WTC11 (cell line): ENCODE results near the gene PCGF3. TPM values are rescaled to one million over a fixed set of nuclear protein-coding genes. Genes with fewer than 3 reads are reported as not detected.

ENCODE experiments used
- ATAC-seq: fragments of 200-7000 bp; cut with Tn5 transposase; 2 replicates; pipeline ENCODE4 v1.10.0; 2021; ENCODE audit warnings: mild to moderate bottlenecking, moderate library complexity
- CTCF ChIA-PET: fragments of 300-600 bp; sonication (Branson Sonifier 250); formaldehyde crosslinking; loops from one replicate; lab custom pipeline; 2021; ENCODE audit warnings: antibody characterized with exemption; lab: Charles Lee
- POLR2A ChIA-PET: fragments of 350-600 bp; sonication (Branson Sonifier 250); formaldehyde crosslinking; loops from one replicate; lab custom pipeline; 2021; ENCODE audit warnings: antibody characterized with exemption; lab: Charles Lee
- DNase-seq: peaks from one replicate; pipeline ENCODE4 v3.0.0; 2021; ENCODE audit warnings: low spot score
- H3K27ac Mint-ChIP-seq: 2 replicates; pipeline ENCODE4 v1.8.0; 2021; ENCODE audit warnings: mixed read lengths
- H3K27me3 Mint-ChIP-seq: 2 replicates; pipeline ENCODE4 v1.8.0; 2021; ENCODE audit warnings: low read depth, mild to moderate bottlenecking, moderate library complexity, mixed read lengths
- H3K36me3 Mint-ChIP-seq: 2 replicates; pipeline ENCODE4 v1.8.0; 2021; ENCODE audit warnings: mixed read lengths
- H3K4me1 Mint-ChIP-seq: 2 replicates; pipeline ENCODE4 v1.8.0; 2022; ENCODE audit warnings: mixed read lengths
- H3K4me3 Mint-ChIP-seq: 2 replicates; pipeline ENCODE4 v1.8.0; 2021; ENCODE audit warnings: mild to moderate bottlenecking, moderate library complexity, mixed read lengths
- H3K9me3 Mint-ChIP-seq: 2 replicates; pipeline ENCODE4 v1.8.0; 2021; ENCODE audit warnings: mixed read lengths
- AR ChIP-seq: fragments of 250-450 bp; sonication (Bioruptor Pico); IDR thresholded peaks from 2 replicates; pipeline ENCODE4 v1.9.0; 2021; ENCODE audit warnings: mild to moderate bottlenecking
- EMX1 ChIP-seq: fragments of 250-450 bp; sonication (Bioruptor Pico); IDR thresholded peaks from 2 replicates; pipeline ENCODE4 v1.8.0; 2021; ENCODE audit warnings: mild to moderate bottlenecking
- FOXP4 ChIP-seq: sonication (generic); formaldehyde crosslinking; IDR thresholded peaks from 2 replicates; pipeline ENCODE4 v1.8.0; 2022; ENCODE audit warnings: mild to moderate bottlenecking, missing genetic modification reagents
- NFATC4 ChIP-seq: fragments of 250-450 bp; sonication (Bioruptor Pico); IDR thresholded peaks from 2 replicates; pipeline ENCODE4 v1.9.0; 2021; ENCODE audit warnings: mild to moderate bottlenecking
- NR1H2 ChIP-seq: sonication (generic); formaldehyde crosslinking; IDR thresholded peaks from 2 replicates; pipeline ENCODE4 v1.9.0; 2021; ENCODE audit warnings: mild to moderate bottlenecking, moderate library complexity, missing genetic modification reagents
- RELA ChIP-seq: sonication (generic); formaldehyde crosslinking; IDR thresholded peaks from 2 replicates; pipeline ENCODE4 v1.8.1; 2022; ENCODE audit warnings: missing genetic modification reagents, mild to moderate bottlenecking, borderline replicate concordance
- RORB ChIP-seq: fragments of 250-450 bp; sonication (Bioruptor Pico); IDR thresholded peaks from 2 replicates; pipeline ENCODE4 v1.9.0; 2021; ENCODE audit warnings: mild to moderate bottlenecking
- SOX15 ChIP-seq: fragments of 250-450 bp; sonication (Bioruptor Pico); IDR thresholded peaks from 2 replicates; pipeline ENCODE4 v1.9.0; 2021; ENCODE audit warnings: mild to moderate bottlenecking
- TEAD1 ChIP-seq: sonication (generic); formaldehyde crosslinking; IDR thresholded peaks from 2 replicates; pipeline ENCODE4 v1.8.0; 2022; ENCODE audit warnings: mild to moderate bottlenecking, missing genetic modification reagents
- ZNF317 ChIP-seq: sonication (generic); formaldehyde crosslinking; IDR thresholded peaks from 2 replicates; pipeline ENCODE4 v1.8.1; 2023; ENCODE audit warnings: low read depth, mild to moderate bottlenecking, moderate library complexity, missing genetic modification reagents, borderline replicate concordance
- total RNA-seq: library from RNA; stranded (reverse); gene quantifications from 3 replicates; pipeline ENCODE4 v1.2.3, GENCODE V29; 2021
- TF ChIP-seq, protein P1 (sequence below): sonication (generic); formaldehyde crosslinking; IDR thresholded peaks from 2 replicates; pipeline ENCODE4 v1.8.1; 2023; ENCODE audit warnings: mild to moderate bottlenecking, missing genetic modification reagents

The PCGF3 gene
- total RNA-seq, 1 experiment from 2014 or later, result 65.7 TPM

DNA sequence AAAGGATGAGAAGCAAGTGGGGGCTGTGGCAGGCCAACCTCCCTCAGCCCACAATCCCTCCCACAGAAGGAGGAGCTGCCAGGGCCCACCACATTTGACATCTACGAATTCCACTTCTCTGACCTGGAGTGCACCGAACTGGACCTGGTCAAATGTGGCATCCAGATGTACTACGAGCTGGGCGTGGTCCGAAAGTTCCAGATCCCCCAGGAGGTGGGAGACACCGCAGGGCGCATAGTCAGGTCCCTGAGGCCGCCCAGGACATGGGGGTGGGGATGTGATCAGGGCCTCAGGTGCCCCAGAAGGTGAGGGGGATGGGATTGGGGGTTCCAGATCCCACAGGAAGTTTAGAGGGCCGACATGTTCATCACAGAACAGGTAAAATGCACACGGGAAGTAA lies 45.2 kb upstream of the PCGF3 start:
- no peak for DNase-seq
- H3K4me1 Mint-ChIP-seq, result peaks cover 3% of the 10 kb centered on the region
- H3K4me3 Mint-ChIP-seq, result no peak overlapping the region
- H3K27me3 Mint-ChIP-seq, result 0 out of 2 replicates have a peak, but pooled peaks cover 3% of the 10 kb centered on the region
- CTCF ChIA-PET, result no interaction called here
- H3K9me3 Mint-ChIP-seq, result peaks cover 9% of the 10 kb centered on the region; the same call in 1 of the 2 replicates
- POLR2A ChIA-PET, result no interaction called here
- no peak overlapping the region for H3K27ac Mint-ChIP-seq
- ATAC-seq, result no peak
- H3K36me3 Mint-ChIP-seq, result peaks cover 4% of the 10 kb centered on the region
- TF ChIP-seq, protein P1, sequence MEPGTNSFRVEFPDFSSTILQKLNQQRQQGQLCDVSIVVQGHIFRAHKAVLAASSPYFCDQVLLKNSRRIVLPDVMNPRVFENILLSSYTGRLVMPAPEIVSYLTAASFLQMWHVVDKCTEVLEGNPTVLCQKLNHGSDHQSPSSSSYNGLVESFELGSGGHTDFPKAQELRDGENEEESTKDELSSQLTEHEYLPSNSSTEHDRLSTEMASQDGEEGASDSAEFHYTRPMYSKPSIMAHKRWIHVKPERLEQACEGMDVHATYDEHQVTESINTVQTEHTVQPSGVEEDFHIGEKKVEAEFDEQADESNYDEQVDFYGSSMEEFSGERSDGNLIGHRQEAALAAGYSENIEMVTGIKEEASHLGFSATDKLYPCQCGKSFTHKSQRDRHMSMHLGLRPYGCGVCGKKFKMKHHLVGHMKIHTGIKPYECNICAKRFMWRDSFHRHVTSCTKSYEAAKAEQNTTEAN, result no peak

- CTCF ChIA-PET, result no interaction called here
Measured at GRCh38 chr4:661231-661630, 44.4 kb upstream of the PCGF3 start.

GRCh38 chr4:661881-662761 lies 43.5 kb upstream of the PCGF3 start:
- Mint-ChIP-seq H3K4me3 (peak overlapping the region; percentile 67), H3K9me3 (peaks cover 9% of the 10 kb centered on the region; the same call in 1 of the 2 replicates), H3K4me1 (peaks cover 3% of the 10 kb centered on the region), H3K27me3 (no peaks in the 10 kb centered on the region; the same call in 1 of the 2 replicates), H3K36me3 (peaks cover 4% of the 10 kb centered on the region), H3K27ac (no peak overlapping the region)
- CTCF ChIA-PET, result interaction anchor here (0.6 kb wide), 1 partner anchor 28 kb away, joined by 3 read pairs; no protein-coding TSS in a partner anchor
- POLR2A ChIA-PET, result interaction anchor here (0.6 kb wide), 1 partner anchor 18 kb away, joined by 3 read pairs; no protein-coding TSS in a partner anchor
- TF ChIP-seq NR1H2 (CRISPR knock-in tag) (0 out of 2 replicates have a peak, but pooled peaks have one; percentile 15), FOXP4 (CRISPR knock-in tag) (no peak)
- DNase-seq, result no peak
- no peak for ATAC-seq

More at GRCh38 chr4:661231-661630, 44.4 kb upstream of the PCGF3 start:
- POLR2A ChIA-PET, result no interaction called here
- DNase-seq (no peak), ATAC-seq (no peak)
- H3K4me1 Mint-ChIP-seq, result peaks cover 3% of the 10 kb centered on the region
- no peak overlapping the region for H3K27ac Mint-ChIP-seq
- peaks cover 9% of the 10 kb centered on the region; the same call in 1 of the 2 replicates for H3K9me3 Mint-ChIP-seq
- no peak overlapping the region for H3K4me3 Mint-ChIP-seq
- H3K27me3 Mint-ChIP-seq, result no peaks in the 10 kb centered on the region; the same call in 1 of the 2 replicates
- TF ChIP-seq RELA (CRISPR knock-in tag), result no peak
- H3K36me3 Mint-ChIP-seq, result peaks cover 4% of the 10 kb centered on the region

DNA sequence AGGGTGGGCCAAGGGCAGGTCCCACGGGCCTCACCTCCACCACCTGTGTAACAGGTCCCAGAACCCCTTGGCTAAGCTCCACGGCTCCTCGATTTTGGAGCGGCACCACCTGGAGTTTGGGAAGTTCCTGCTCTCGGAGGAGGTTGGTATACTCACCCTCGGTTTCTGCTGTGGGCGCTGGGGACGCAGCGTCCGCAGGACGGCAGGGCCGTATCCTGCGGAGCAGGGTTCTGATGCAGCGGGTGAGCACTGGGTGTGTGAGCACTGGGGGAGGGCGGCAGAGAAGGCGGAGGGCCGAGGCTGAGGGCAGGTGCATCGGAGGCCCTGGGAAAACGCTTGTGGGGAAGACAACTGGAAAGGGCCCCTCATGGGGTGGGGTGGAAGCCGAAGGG lies 42.6 kb upstream of the PCGF3 start:
- DNase-seq (no peak), ATAC-seq (no peak; the same call in 1 of the 2 replicates)
- H3K27ac Mint-ChIP-seq, result no peak overlapping the region
- ChIA-PET POLR2A (interaction anchor here (0.6 to 0.7 kb wide), 3 partner anchors 10 to 52 kb away, joined by 3 read pairs; no protein-coding TSS in a partner anchor), CTCF (interaction anchor here (1.6 to 2.6 kb wide), 3 partner anchors 11 to 60 kb away, joined by 12 to 17 read pairs (median 13); partner anchors contain the start of genes ATP5ME and MYL5)
- TF ChIP-seq AR (CRISPR knock-in tag), result no peak
- no peak for TF ChIP-seq EMX1 (CRISPR knock-in tag)
- no peak for TF ChIP-seq TEAD1 (CRISPR knock-in tag)
- no peak for TF ChIP-seq ZNF317 (CRISPR knock-in tag)
- TF ChIP-seq NFATC4 (CRISPR knock-in tag), result no peak
- TF ChIP-seq RORB, result no peak
- TF ChIP-seq SOX15, result no peak
- no peaks in the 10 kb centered on the region; the same call in 1 of the 2 replicates for H3K27me3 Mint-ChIP-seq
- H3K9me3 Mint-ChIP-seq, result peaks cover 9% of the 10 kb centered on the region; the same call in 1 of the 2 replicates
- H3K36me3 Mint-ChIP-seq, result peaks cover 4% of the 10 kb centered on the region
- H3K4me1 Mint-ChIP-seq, result peaks cover 3% of the 10 kb centered on the region
- peak overlapping the region; percentile 67 for H3K4me3 Mint-ChIP-seq
